Left lung (tissue), 10 donors: ENCODE data around the gene ASB13. TPM values are rescaled to one million over a fixed set of nuclear protein-coding genes. Genes with fewer than 3 reads are reported as not detected.

ENCODE experiments used
- ATAC-seq: fragments of 200-7000 bp; cut with Tn5 transposase; one replicate; pipeline ENCODE4 v1.9.1; 2020; ENCODE audit warnings: moderate library complexity
- DNase-seq, 4 donors: peaks; one replicate each; pipeline ENCODE4 v3.0.0-alpha.2; 2013 to 2020
- H3K27ac ChIP-seq, 2 donors: fragments of 200-600 bp; sonication (generic) in 1 of 2; one replicate each; pipeline versions ENCODE4 v1.5.0 to v1.8.0; 2020 to 2021
- H3K27me3 ChIP-seq, 2 donors: fragments of 200-600 bp; sonication (generic) in 1 of 2; one replicate each; pipeline versions ENCODE4 v1.5.0 to v1.8.0; 2020 to 2021
- H3K36me3 ChIP-seq, 2 donors: fragments of 200-600 bp; sonication (generic) in 1 of 2; one replicate each; pipeline versions ENCODE4 v1.5.0 to v1.8.0; 2020 to 2021
- H3K4me1 ChIP-seq, 2 donors: fragments of 200-600 bp; one replicate each; pipeline ENCODE4 v1.8.0; 2021
- H3K4me3 ChIP-seq, 2 donors: fragments of 200-600 bp; sonication (generic) in 1 of 2; one replicate each; pipeline versions ENCODE4 v1.5.0 to v1.8.0; 2020 to 2021; ENCODE audit warnings: mild to moderate bottlenecking in 1 of 2
- H3K9me3 ChIP-seq, 2 donors: fragments of 200-600 bp; sonication (generic) in 1 of 2; one replicate each; pipeline versions ENCODE4 v1.5.0 to v1.8.0; 2020 to 2021
- intact Hi-C, 2 donors: fragments of 100-400 bp; cut with DNase I; formaldehyde crosslinking; loops; one replicate each; pipeline versions ENCODE4 v1.11.2 to v1.14.2; 2022
- polyA plus RNA-seq, 6 donors: library from polyadenylated mRNA; unstranded; fragments of 120-200 nt; gene quantifications; one replicate each; pipeline ENCODE4 v1.2.1, GENCODE V29; 2013; ENCODE audit not compliant: insufficient read length in 6 of 6
- total RNA-seq, 2 donors: library from RNA; stranded (reverse); fragmentation: NEBNext Ultra II Directional; extraction: Animal tissue kit (Norgen Biotek cat#: 25700); gene quantifications; one replicate each; pipeline ENCODE4 v1.2.1, GENCODE V29; 2021
- TF ChIP-seq, protein P1 (sequence below), 2 donors: fragments of 200-600 bp; sonication (generic) in 1 of 2; IDR thresholded peaks; one replicate each; pipeline versions ENCODE4 v1.5.0 to v1.8.0; 2021; ENCODE audit warnings: antibody characterized with exemption in 2 of 2
- donor health status: DM: no; HTN: yes; CAD: no.
- donor health status: DM: no; HTN: no; CAD: no.

ASB13 gene
- total and polyA plus RNA-seq, 8 donors, result 9.0 to 19.6 (median 11.6) TPM

- H3K27ac ChIP-seq, result no peak overlapping the region
- ATAC-seq (no peak), DNase-seq (peak in 1 of 4 donors; percentile 45)
- H3K36me3 ChIP-seq, result no peaks in the 10 kb centered on the region
- intact Hi-C loops, result no loop called here
- no peaks in the 10 kb centered on the region for H3K9me3 ChIP-seq
- no peaks in the 10 kb centered on the region for H3K27me3 ChIP-seq
- H3K4me3 ChIP-seq, result no peak overlapping the region
- TF ChIP-seq, protein P1, sequence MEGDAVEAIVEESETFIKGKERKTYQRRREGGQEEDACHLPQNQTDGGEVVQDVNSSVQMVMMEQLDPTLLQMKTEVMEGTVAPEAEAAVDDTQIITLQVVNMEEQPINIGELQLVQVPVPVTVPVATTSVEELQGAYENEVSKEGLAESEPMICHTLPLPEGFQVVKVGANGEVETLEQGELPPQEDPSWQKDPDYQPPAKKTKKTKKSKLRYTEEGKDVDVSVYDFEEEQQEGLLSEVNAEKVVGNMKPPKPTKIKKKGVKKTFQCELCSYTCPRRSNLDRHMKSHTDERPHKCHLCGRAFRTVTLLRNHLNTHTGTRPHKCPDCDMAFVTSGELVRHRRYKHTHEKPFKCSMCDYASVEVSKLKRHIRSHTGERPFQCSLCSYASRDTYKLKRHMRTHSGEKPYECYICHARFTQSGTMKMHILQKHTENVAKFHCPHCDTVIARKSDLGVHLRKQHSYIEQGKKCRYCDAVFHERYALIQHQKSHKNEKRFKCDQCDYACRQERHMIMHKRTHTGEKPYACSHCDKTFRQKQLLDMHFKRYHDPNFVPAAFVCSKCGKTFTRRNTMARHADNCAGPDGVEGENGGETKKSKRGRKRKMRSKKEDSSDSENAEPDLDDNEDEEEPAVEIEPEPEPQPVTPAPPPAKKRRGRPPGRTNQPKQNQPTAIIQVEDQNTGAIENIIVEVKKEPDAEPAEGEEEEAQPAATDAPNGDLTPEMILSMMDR (IDR thresholded peaks at IDR 0.05), result no peak
- H3K4me1 ChIP-seq, result no peaks in the 10 kb centered on the region
Observed at GRCh38 chr10:5591336-5591824, 75.0 kb downstream of the ASB13 start.

DNA sequence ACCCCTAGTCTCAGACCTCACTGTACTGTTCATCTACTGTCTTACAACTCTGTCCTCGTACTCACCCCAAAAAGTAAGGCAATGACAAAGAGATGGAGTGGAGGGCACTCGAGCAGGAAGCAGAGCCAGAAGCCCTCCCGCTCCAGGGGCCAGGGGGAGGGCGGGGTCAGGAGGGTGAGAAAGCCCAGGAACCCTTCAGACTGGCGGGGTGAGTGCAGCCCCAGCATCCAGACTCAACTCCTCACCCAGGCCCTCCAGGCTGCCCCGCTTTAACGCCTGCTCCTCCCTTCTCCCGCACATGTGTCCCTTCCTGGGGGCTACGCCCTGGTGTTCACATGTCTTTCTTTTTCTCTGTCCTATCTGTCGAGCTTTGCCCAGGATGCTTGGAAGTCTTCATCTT, 75.6 kb downstream of the ASB13 start:
- Histone ChIP-seq H3K4me1 (peaks cover 0 to 5% of the 10 kb centered on the region in 2 donors), H3K4me3 (no peak overlapping the region), H3K36me3 (no peaks in the 10 kb centered on the region), H3K27ac (no peak overlapping the region), H3K9me3 (no peaks in the 10 kb centered on the region), H3K27me3 (no peaks in the 10 kb centered on the region)
- TF ChIP-seq, protein P1 (IDR thresholded peaks at IDR 0.05), result no peak
- intact Hi-C loops, result no loop called here
- DNase-seq (peak in 1 of 4 donors; percentile 51), ATAC-seq (no peak)

GRCh38 chr10:5589661-5590511, 76.5 kb downstream of the ASB13 start:
- Histone ChIP-seq H3K4me1 (peaks cover 0 to 7% of the 10 kb centered on the region in 2 donors), H3K27ac (no peak overlapping the region), H3K4me3 (no peak overlapping the region), H3K9me3 (no peaks in the 10 kb centered on the region), H3K27me3 (no peaks in the 10 kb centered on the region), H3K36me3 (no peaks in the 10 kb centered on the region)
- no peak for ATAC-seq
- intact Hi-C loops, result no loop called here
- DNase-seq, result no peak
- TF ChIP-seq, protein P1 (IDR thresholded peaks at IDR 0.05), result no peak

GRCh38 chr10:5589011-5589660, 77.3 kb downstream of the ASB13 start:
- H3K9me3 ChIP-seq, result no peaks in the 10 kb centered on the region
- TF ChIP-seq, protein P1 (IDR thresholded peaks at IDR 0.05), result no peak
- no peak overlapping the region for H3K4me3 ChIP-seq
- ATAC-seq (no peak), DNase-seq (peak in 1 of 4 donors; percentile 40)
- intact Hi-C loops, result no loop called here
- H3K27me3 ChIP-seq, result no peaks in the 10 kb centered on the region
- H3K27ac ChIP-seq, result no peak overlapping the region
- H3K36me3 ChIP-seq, result no peaks in the 10 kb centered on the region
- peaks cover 0 to 7% of the 10 kb centered on the region in 2 donors for H3K4me1 ChIP-seq

Other genes with a start within 250 kb of the ASB13 start
- gene CALML5, start 167.0 kb downstream of the ASB13 start, total RNA-seq, result not detected
- gene CALML5, start 167.0 kb downstream of the ASB13 start, polyA plus RNA-seq, result not detected
- not detected for gene CALML3, start 141.6 kb downstream of the ASB13 start, total RNA-seq
- gene CALML3, start 141.6 kb downstream of the ASB13 start, polyA plus RNA-seq, result under 1 TPM; 0.28 to 0.87 (median 0.64) TPM
- 10 to 100 TPM; 54.1 to 66.5 TPM for gene TASOR2, start 18.2 kb upstream of the ASB13 start, total RNA-seq
- 10 to 100 TPM; 35.5 to 45.3 (median 38.3) TPM for gene TASOR2, start 18.2 kb upstream of the ASB13 start, polyA plus RNA-seq
- gene GDI2, start 146.8 kb upstream of the ASB13 start, total RNA-seq, result 100 to 1,000 TPM; 196 to 219 TPM
- gene GDI2, start 146.8 kb upstream of the ASB13 start, polyA plus RNA-seq, result 100 to 1,000 TPM; 234 to 304 (median 262) TPM
- 1 to 10 TPM; 4.4 to 4.5 TPM for gene ANKRD16, start 223.3 kb upstream of the ASB13 start, total RNA-seq
- 10 to 100 TPM; 10.6 to 13.0 (median 11.9) TPM for gene ANKRD16, start 223.3 kb upstream of the ASB13 start, polyA plus RNA-seq
- 10 to 100 TPM; 74.7 to 77.4 TPM for gene FBH1, start 223.6 kb upstream of the ASB13 start, total RNA-seq
- gene FBH1, start 223.6 kb upstream of the ASB13 start, polyA plus RNA-seq, result 10 to 100 TPM; 78.9 to 96.1 (median 88.1) TPM